Measurements from ENCODE around the gene TMEM63B. TPM values are rescaled to one million over a fixed set of nuclear protein-coding genes. Genes with fewer than 3 reads are reported as not detected.

TMEM63B gene
- total RNA-seq, 2 experiments from 2014 or later = 11.4 to 12.8 TPM

GRCh38 chr6:44084231-44085014, 42.9 kb upstream of the TMEM63B start:
- DNase-seq (no peak), ATAC-seq (ENCODE audit: poor library complexity) (no peak)
- H3K4me1 Mint-ChIP-seq (ENCODE audit: low read depth) = no peaks in the 10 kb centered on the region
- Histone ChIP-seq H3K36me3 (ENCODE audit: insufficient read depth, low read length) (no peaks in the 10 kb centered on the region), H3K27me3 (ENCODE audit: control insufficient read depth in 1 of 2, insufficient read depth in 2 of 2, low read length in 2 of 2) (no peaks in the 10 kb centered on the region), H3K4me1 (ENCODE audit: insufficient read depth, low read length) (peaks cover under 1% of the 10 kb centered on the region), H3K4me3 (ENCODE audit: low read length) (no peak overlapping the region), H3K9me3 (ENCODE audit: control insufficient read depth in 1 of 2, insufficient read depth in 1 of 2, low read length in 2 of 2) (no peaks in the 10 kb centered on the region), H3K27ac (ENCODE audit: low read depth in 1 of 2, low read length in 2 of 2) (no peak overlapping the region)
- H3K9me3 Mint-ChIP-seq = no peaks in the 10 kb centered on the region
- H3K27me3 Mint-ChIP-seq = no peaks in the 10 kb centered on the region
- no peak overlapping the region for H3K27ac Mint-ChIP-seq
- CTCF ChIA-PET = interaction anchor here (0.9 kb wide), 1 partner anchor 10 kb away, joined by 3 read pairs; no protein-coding TSS in a partner anchor
- POLR2A ChIA-PET = interaction anchor here (0.6 kb wide), 1 partner anchor 14 kb away, joined by 4 read pairs; no protein-coding TSS in a partner anchor
- no peak overlapping the region for H3K4me3 Mint-ChIP-seq
- intact Hi-C loops (cut with DNase I, micrococcal nuclease) = no loop called here
- no peaks in the 10 kb centered on the region for H3K36me3 Mint-ChIP-seq (ENCODE audit: low read depth)
- no peak for TF ChIP-seq CTCF (IDR thresholded peaks at IDR 0.05)

DNA sequence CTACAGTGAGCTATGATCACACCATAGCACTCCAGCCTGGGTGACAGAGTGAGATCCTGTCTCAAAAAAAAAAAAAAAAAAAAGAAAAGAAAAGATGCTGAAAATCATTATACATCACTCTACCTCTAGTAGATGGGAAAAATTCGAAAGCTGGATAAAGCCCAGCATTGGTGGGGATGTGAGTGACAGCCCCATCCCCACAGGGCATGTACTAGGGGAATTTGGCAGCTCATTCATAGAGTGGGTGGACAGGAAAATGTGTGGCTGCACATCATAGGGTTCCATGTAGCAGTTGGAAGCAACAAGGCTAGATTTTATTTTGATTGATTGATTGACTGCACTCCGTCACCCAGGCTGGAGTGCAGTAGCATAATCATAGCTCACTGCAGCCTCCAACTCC, 42.1 kb upstream of the TMEM63B start:
- H3K9me3 ChIP-seq (ENCODE audit: control insufficient read depth in 1 of 2, insufficient read depth in 1 of 2, low read length in 2 of 2) = no peaks in the 10 kb centered on the region
- POLR2A ChIA-PET = interaction anchor here (0.6 kb wide), 1 partner anchor 13 kb away, joined by 4 read pairs; no protein-coding TSS in a partner anchor
- no peak for TF ChIP-seq CTCF (IDR thresholded peaks at IDR 0.05)

DNA sequence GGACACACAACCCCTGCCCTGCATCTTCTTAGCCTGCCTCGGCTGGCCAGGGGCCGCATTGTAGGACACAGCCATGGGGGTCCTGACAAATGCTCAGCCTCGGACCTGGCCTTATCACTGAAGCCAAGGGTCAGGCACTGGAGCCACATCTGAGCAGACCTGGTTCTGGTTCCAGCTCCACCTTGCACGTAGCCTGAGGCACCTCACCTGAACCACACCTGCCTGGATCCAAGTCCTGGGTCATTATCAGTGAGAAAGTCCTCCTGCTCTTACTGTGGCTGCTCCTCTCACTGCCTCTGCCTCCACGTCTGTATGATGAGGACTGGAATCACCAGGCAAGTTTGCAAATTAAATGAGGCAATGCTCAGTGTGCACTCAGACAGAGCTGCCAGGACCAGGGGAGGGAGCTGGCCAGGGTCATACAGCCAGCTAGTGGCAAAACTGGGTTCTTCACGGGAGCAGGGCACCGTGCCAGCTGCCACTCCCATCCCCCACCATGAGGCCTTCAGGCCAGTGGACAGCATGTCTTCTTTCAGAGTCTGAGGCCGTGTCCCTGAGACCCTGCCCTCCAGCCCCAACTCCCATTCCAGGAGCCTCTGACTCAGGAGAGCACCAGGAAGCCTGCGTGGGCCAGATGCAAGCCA, 40.3 kb upstream of the TMEM63B start:
- Histone ChIP-seq H3K9me3 (ENCODE audit: control insufficient read depth in 1 of 2, insufficient read depth in 1 of 2, low read length in 2 of 2) (no peaks in the 10 kb centered on the region), H3K27me3 (ENCODE audit: control insufficient read depth in 1 of 2, insufficient read depth in 2 of 2, low read length in 2 of 2) (no peaks in the 10 kb centered on the region), H3K4me1 (ENCODE audit: insufficient read depth, low read length) (no peaks in the 10 kb centered on the region), H3K4me3 (ENCODE audit: low read length) (no peak overlapping the region), H3K36me3 (ENCODE audit: insufficient read depth, low read length) (no peaks in the 10 kb centered on the region), H3K27ac (ENCODE audit: low read depth in 1 of 2, low read length in 2 of 2) (no peak overlapping the region)
- intact Hi-C loops (cut with DNase I, micrococcal nuclease) = no loop called here
- Mint-ChIP-seq H3K4me1 (ENCODE audit: low read depth) (no peaks in the 10 kb centered on the region), H3K9me3 (no peaks in the 10 kb centered on the region), H3K27me3 (no peaks in the 10 kb centered on the region), H3K27ac (no peak overlapping the region), H3K4me3 (no peak overlapping the region), H3K36me3 (ENCODE audit: low read depth) (no peaks in the 10 kb centered on the region)
- DNase-seq (no peak), ATAC-seq (ENCODE audit: poor library complexity) (no peak)
- no peak for TF ChIP-seq CTCF (IDR thresholded peaks at IDR 0.05)
- POLR2A ChIA-PET = no interaction called here
- CTCF ChIA-PET = no interaction called here

More for the DNA sequence above, 42.1 kb upstream of the TMEM63B start:
- Mint-ChIP-seq H3K27me3 (no peaks in the 10 kb centered on the region), H3K36me3 (ENCODE audit: low read depth) (no peaks in the 10 kb centered on the region), H3K27ac (no peak overlapping the region), H3K9me3 (no peaks in the 10 kb centered on the region), H3K4me3 (no peak overlapping the region), H3K4me1 (ENCODE audit: low read depth) (no peaks in the 10 kb centered on the region)
- Histone ChIP-seq H3K4me3 (ENCODE audit: low read length) (no peak overlapping the region), H3K4me1 (ENCODE audit: insufficient read depth, low read length) (no peaks in the 10 kb centered on the region), H3K36me3 (ENCODE audit: insufficient read depth, low read length) (no peaks in the 10 kb centered on the region), H3K27me3 (ENCODE audit: control insufficient read depth in 1 of 2, insufficient read depth in 2 of 2, low read length in 2 of 2) (no peaks in the 10 kb centered on the region), H3K27ac (ENCODE audit: low read depth in 1 of 2, low read length in 2 of 2) (no peak overlapping the region)
- no peak for ATAC-seq (ENCODE audit: poor library complexity)
- no peak for DNase-seq
- CTCF ChIA-PET = interaction anchor here (0.9 kb wide), 1 partner anchor 11 kb away, joined by 3 read pairs; no protein-coding TSS in a partner anchor
- intact Hi-C loops (cut with DNase I, micrococcal nuclease) = no loop called here
